KMS-11 (cell line): ENCODE data around the gene PCGF6.

Experiments used
- H2AFZ ChIP-seq: fragments of 200-600 bp; sonication (generic); 2 replicates; pipeline ENCODE4 v1.6.1; 2016; ENCODE audit warnings: antibody characterized with exemption, mixed run types, low read depth
- H3K27ac ChIP-seq: fragments of 200-600 bp; sonication (generic); 2 replicates; pipeline ENCODE4 v1.6.1; 2016; ENCODE audit warnings: mild to moderate bottlenecking, mixed run types
- H3K27me3 ChIP-seq: fragments of 200-600 bp; sonication (generic); 2 replicates; pipeline ENCODE4 v1.6.1; 2017; ENCODE audit warnings: mild to moderate bottlenecking, low read depth, mixed run types, moderate library complexity; ENCODE audit not compliant: insufficient read depth
- H3K36me3 ChIP-seq: fragments of 200-600 bp; sonication (generic); 2 replicates; pipeline ENCODE4 v1.6.1; 2017; ENCODE audit warnings: mild to moderate bottlenecking, mixed run types; ENCODE audit not compliant: insufficient read depth
- H3K4me1 ChIP-seq: fragments of 200-600 bp; sonication (generic); 2 replicates; pipeline ENCODE4 v1.6.1; 2016; ENCODE audit warnings: mild to moderate bottlenecking, low read depth, mixed run types; ENCODE audit not compliant: poor library complexity, severe bottlenecking
- H3K4me2 ChIP-seq: fragments of 200-600 bp; sonication (generic); 2 replicates; pipeline ENCODE4 v1.7.0; 2016; ENCODE audit warnings: mild to moderate bottlenecking, mixed run types
- H3K4me3 ChIP-seq: fragments of 200-600 bp; sonication (generic); IDR thresholded peaks from 2 replicates; pipeline ENCODE4 v1.6.1; 2017; ENCODE audit warnings: low read depth, low read length, mixed read lengths; ENCODE audit not compliant: insufficient read depth
- H3K79me2 ChIP-seq: fragments of 200-600 bp; sonication (generic); 2 replicates; pipeline ENCODE4 v1.6.1; 2016; ENCODE audit warnings: low read depth, mixed run types; ENCODE audit not compliant: insufficient read depth
- H3K9ac ChIP-seq: fragments of 200-600 bp; sonication (generic); 2 replicates; pipeline ENCODE4 v1.6.1; 2016; ENCODE audit warnings: mild to moderate bottlenecking, mixed run types
- H4K20me1 ChIP-seq: fragments of 200-600 bp; sonication (generic); 2 replicates; pipeline ENCODE4 v1.6.1; 2016; ENCODE audit warnings: mild to moderate bottlenecking, mixed run types; ENCODE audit not compliant: insufficient read depth
- TF ChIP-seq, protein P1 (sequence below): fragments of 200-600 bp; sonication (generic); conservative IDR thresholded peaks from 2 replicates; pipeline ENCODE4 v1.6.1; 2017; ENCODE audit warnings: low read depth, mild to moderate bottlenecking, antibody characterized with exemption, low read length, moderate library complexity, mixed read lengths

Gene PCGF6

DNA sequence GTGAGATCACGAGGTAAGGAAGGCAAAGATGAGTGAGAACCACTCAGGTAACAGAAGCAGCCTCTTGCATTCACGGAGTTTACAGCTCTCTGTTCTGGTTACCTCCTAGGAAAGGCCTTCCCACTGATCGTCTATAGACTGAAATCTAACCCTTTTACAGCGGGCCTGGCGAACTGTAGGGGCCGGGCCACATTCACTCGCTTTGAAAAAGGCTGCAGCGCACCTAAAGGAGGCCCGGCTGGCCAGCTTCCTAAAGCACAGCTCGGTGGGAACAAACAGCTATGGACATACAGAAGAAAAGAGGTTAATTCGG, 44.8 kb upstream of the PCGF6 start:
- peak overlapping the region; percentile 66 for H2AFZ ChIP-seq
- H4K20me1 ChIP-seq: no peaks in the 10 kb centered on the region
- TF ChIP-seq, protein P1, sequence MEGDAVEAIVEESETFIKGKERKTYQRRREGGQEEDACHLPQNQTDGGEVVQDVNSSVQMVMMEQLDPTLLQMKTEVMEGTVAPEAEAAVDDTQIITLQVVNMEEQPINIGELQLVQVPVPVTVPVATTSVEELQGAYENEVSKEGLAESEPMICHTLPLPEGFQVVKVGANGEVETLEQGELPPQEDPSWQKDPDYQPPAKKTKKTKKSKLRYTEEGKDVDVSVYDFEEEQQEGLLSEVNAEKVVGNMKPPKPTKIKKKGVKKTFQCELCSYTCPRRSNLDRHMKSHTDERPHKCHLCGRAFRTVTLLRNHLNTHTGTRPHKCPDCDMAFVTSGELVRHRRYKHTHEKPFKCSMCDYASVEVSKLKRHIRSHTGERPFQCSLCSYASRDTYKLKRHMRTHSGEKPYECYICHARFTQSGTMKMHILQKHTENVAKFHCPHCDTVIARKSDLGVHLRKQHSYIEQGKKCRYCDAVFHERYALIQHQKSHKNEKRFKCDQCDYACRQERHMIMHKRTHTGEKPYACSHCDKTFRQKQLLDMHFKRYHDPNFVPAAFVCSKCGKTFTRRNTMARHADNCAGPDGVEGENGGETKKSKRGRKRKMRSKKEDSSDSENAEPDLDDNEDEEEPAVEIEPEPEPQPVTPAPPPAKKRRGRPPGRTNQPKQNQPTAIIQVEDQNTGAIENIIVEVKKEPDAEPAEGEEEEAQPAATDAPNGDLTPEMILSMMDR: no peak
- no peaks in the 10 kb centered on the region for H3K27me3 ChIP-seq
- H3K4me2 ChIP-seq: peak overlapping the region; percentile 94
- H3K4me3 ChIP-seq: no peak overlapping the region
- H3K27ac ChIP-seq: peak overlapping the region; percentile 68
- H3K79me2 ChIP-seq: peaks cover 70% of the 10 kb centered on the region
- peak overlapping the region; percentile 81 for H3K9ac ChIP-seq
- peaks cover 42% of the 10 kb centered on the region for H3K4me1 ChIP-seq
- no peaks in the 10 kb centered on the region; the same call in 1 of the 2 replicates for H3K36me3 ChIP-seq

DNA sequence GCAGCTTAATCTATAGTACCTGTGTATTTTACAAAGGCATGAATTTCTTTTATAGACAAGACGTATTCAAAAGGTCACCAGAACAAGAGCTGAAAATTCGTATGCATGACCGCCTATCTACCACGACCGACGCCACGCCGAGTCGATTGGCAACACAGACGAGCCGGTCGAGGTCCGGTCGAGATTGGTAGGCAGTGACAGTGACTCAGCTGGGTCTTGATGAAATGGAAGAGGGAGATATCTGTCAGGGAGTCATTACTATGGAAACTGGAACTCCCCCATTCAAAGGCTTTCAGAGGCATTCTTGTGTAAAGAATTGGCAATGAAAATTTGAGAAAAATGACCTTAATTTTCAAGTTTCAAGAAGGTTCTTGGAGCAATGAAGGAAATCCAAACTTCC, 43.2 kb upstream of the PCGF6 start:
- no peak overlapping the region for H3K4me3 ChIP-seq
- peaks cover 62% of the 10 kb centered on the region for H3K79me2 ChIP-seq
- no peak overlapping the region for H3K9ac ChIP-seq
- H4K20me1 ChIP-seq: no peaks in the 10 kb centered on the region
- H3K36me3 ChIP-seq: peaks cover 4% of the 10 kb centered on the region; the same call in 1 of the 2 replicates
- no peak overlapping the region for H3K27ac ChIP-seq
- H3K27me3 ChIP-seq: no peaks in the 10 kb centered on the region
- no peak overlapping the region for H2AFZ ChIP-seq
- no peak overlapping the region for H3K4me2 ChIP-seq
- peaks cover 40% of the 10 kb centered on the region for H3K4me1 ChIP-seq
- TF ChIP-seq, protein P1: no peak

DNA sequence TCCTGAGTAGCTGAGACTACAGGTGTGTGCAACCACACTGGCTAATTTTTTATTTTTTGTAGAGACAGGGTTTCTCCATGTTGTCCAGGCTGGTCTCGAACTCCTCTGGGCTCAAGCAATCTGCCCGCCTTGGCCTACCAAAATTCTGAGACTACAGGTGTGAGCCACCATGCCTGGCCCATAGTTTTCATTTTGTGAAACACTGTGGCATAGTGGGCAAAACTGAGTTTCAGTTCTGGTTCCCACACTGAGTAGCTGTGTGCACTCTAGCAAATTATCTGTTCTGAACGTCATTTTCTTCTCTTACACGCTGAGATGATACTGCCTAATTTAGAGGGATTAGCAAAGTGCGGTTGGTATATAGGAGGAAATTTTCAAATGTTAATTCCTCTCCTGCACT, 31.8 kb upstream of the PCGF6 start:
- no peaks in the 10 kb centered on the region for H3K79me2 ChIP-seq
- no peak overlapping the region for H3K4me3 ChIP-seq
- H3K27ac ChIP-seq: peak overlapping the region; percentile 9; the same call in 1 of the 2 replicates
- H3K9ac ChIP-seq: no peak overlapping the region
- H3K4me2 ChIP-seq: no peak overlapping the region
- no peak overlapping the region for H2AFZ ChIP-seq
- H3K36me3 ChIP-seq: 0 out of 2 replicates have a peak, but pooled peaks cover 3% of the 10 kb centered on the region
- TF ChIP-seq, protein P1: no peak
- H3K4me1 ChIP-seq: peaks cover 10% of the 10 kb centered on the region
- H3K27me3 ChIP-seq: no peaks in the 10 kb centered on the region
- no peaks in the 10 kb centered on the region for H4K20me1 ChIP-seq

DNA sequence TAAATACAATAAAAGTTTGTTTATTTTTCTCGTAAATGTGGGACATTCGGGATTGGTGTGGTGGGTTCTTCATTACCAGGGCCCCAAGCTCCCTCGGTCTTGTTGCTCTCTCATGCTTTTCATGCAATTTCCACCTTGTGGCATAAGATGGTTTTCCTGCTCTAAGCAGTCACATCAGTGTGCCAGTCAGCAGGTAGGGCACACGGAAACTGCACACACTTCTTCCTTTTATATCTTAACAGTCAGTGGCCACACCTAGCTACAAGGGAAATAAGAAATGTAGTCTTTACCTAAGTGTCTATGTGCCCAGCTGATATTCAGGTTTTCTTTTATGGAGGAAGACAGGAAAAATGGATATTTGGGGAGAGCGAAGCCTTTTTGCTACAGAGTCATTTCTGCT, 23.3 kb upstream of the PCGF6 start:
- no peak overlapping the region for H3K4me3 ChIP-seq
- TF ChIP-seq, protein P1: no peak
- H3K4me2 ChIP-seq: no peak overlapping the region
- peaks cover 23% of the 10 kb centered on the region for H3K4me1 ChIP-seq
- peaks cover 25% of the 10 kb centered on the region; the same call in 1 of the 2 replicates for H3K79me2 ChIP-seq
- H3K9ac ChIP-seq: no peak overlapping the region
- no peak overlapping the region for H2AFZ ChIP-seq
- no peak overlapping the region for H3K27ac ChIP-seq
- no peaks in the 10 kb centered on the region for H3K27me3 ChIP-seq
- H3K36me3 ChIP-seq: no peaks in the 10 kb centered on the region
- no peaks in the 10 kb centered on the region for H4K20me1 ChIP-seq
